Neural progenitor cell (in vitro differentiated cells): ENCODE results near the gene ABHD5. TPM values are rescaled to one million over a fixed set of nuclear protein-coding genes. Genes with fewer than 3 reads are reported as not detected.

Experiments used
- DNase-seq: peaks from one replicate; pipeline ENCODE4 v3.0.0-alpha.2; 2016; ENCODE audit warnings: low spot score
- H2AFZ ChIP-seq: fragments of 200-600 bp; sonication (generic); replicated peaks from 2 replicates; pipeline ENCODE4 v1.6.1; 2016; ENCODE audit warnings: antibody characterized with exemption
- H3F3A ChIP-seq: fragments of 200-600 bp; sonication (generic); 2 replicates; pipeline ENCODE4 v1.6.1; 2016; ENCODE audit warnings: antibody characterized with exemption, low read depth
- H3K27ac ChIP-seq: fragments of 200-600 bp; sonication (generic); 2 replicates; pipeline ENCODE4 v1.5.1; 2016; ENCODE audit warnings: mild to moderate bottlenecking
- H3K27me3 ChIP-seq: fragments of 200-600 bp; sonication (generic); 2 replicates; pipeline ENCODE4 v1.6.1; 2016; ENCODE audit warnings: mild to moderate bottlenecking, moderate library complexity
- H3K36me3 ChIP-seq: fragments of 200-600 bp; sonication (generic); 2 replicates; pipeline ENCODE4 v1.5.1; 2016
- H3K4me1 ChIP-seq: fragments of 200-600 bp; sonication (generic); 2 replicates; pipeline ENCODE4 v1.6.1; 2016; ENCODE audit warnings: mixed run types
- H3K4me2 ChIP-seq: fragments of 200-600 bp; sonication (generic); 2 replicates; pipeline ENCODE4 v1.6.1; 2016
- H3K4me3 ChIP-seq: fragments of 200-600 bp; sonication (generic); 2 replicates; pipeline ENCODE4 v1.5.1; 2016
- H3K79me2 ChIP-seq: fragments of 200-600 bp; sonication (generic); 2 replicates; pipeline ENCODE4 v1.6.1; 2016; ENCODE audit warnings: low read depth
- H3K9ac ChIP-seq: fragments of 200-600 bp; sonication (generic); 2 replicates; pipeline ENCODE4 v1.6.1; 2016
- H3K9me3 ChIP-seq: fragments of 200-600 bp; sonication (generic); 2 replicates; pipeline ENCODE4 v1.5.1; 2016; ENCODE audit warnings: low read depth
- H4K20me1 ChIP-seq: fragments of 200-600 bp; sonication (generic); 2 replicates; pipeline ENCODE4 v1.6.1; 2016; ENCODE audit warnings: low read depth
- H3K27ac Mint-ChIP-seq: 3 replicates; pipeline ENCODE4 v1.8.0; 2021; ENCODE audit warnings: mixed read lengths
- H3K27me3 Mint-ChIP-seq: 2 replicates; pipeline ENCODE4 v1.8.0; 2022; ENCODE audit warnings: low read depth, mild to moderate bottlenecking, inconsistent platforms, moderate library complexity, mixed read lengths; ENCODE audit not compliant: insufficient read depth
- H3K36me3 Mint-ChIP-seq: 3 replicates; pipeline ENCODE4 v1.8.0; 2021; ENCODE audit warnings: mixed read lengths
- H3K4me1 Mint-ChIP-seq: 3 replicates; pipeline ENCODE4 v1.8.0; 2021; ENCODE audit warnings: mixed read lengths
- H3K4me3 Mint-ChIP-seq: 3 replicates; pipeline ENCODE4 v1.8.0; 2021; ENCODE audit warnings: mild to moderate bottlenecking, moderate library complexity, mixed read lengths
- H3K9me3 Mint-ChIP-seq: 3 replicates; pipeline ENCODE4 v1.8.0; 2020; ENCODE audit warnings: mixed read lengths
- EZH2 ChIP-seq: fragments of 200-600 bp; sonication (generic); IDR thresholded peaks from 2 replicates; pipeline ENCODE4 v1.6.1; 2017; ENCODE audit warnings: antibody characterized with exemption, mild to moderate bottlenecking, moderate library complexity
- EZH2phosphoT487 ChIP-seq: fragments of 200-600 bp; sonication (generic); IDR thresholded peaks from 2 replicates; pipeline ENCODE4 v1.6.1; 2017; ENCODE audit warnings: antibody characterized with exemption
- total RNA-seq: library from RNA; depleted of rRNA; stranded (reverse); fragments of >200 nt; gene quantifications from 2 replicates; pipeline ENCODE4 v1.2.3, GENCODE V29; 2015; ENCODE audit warnings: low replicate concordance
- TF ChIP-seq, protein P1 (sequence below): fragments of 200-600 bp; sonication (generic); IDR thresholded peaks from 2 replicates; pipeline ENCODE4 v1.5.1; 2017; ENCODE audit warnings: antibody characterized with exemption, mild to moderate bottlenecking

Gene ABHD5
- total RNA-seq, 1 donor from 2014 or later = 9.1 TPM

- TF ChIP-seq EZH2phosphoT487 = no peak
- H4K20me1 ChIP-seq = no peaks in the 10 kb centered on the region
- Mint-ChIP-seq H3K9me3 (no peaks in the 10 kb centered on the region), H3K27me3 (no peaks in the 10 kb centered on the region), H3K4me1 (no peaks in the 10 kb centered on the region), H3K4me3 (no peak overlapping the region), H3K27ac (no peak overlapping the region), H3K36me3 (peaks cover 1% of the 10 kb centered on the region)
- no peaks in the 10 kb centered on the region for H3K27me3 ChIP-seq
- no peaks in the 10 kb centered on the region for H3K36me3 ChIP-seq
- no peaks in the 10 kb centered on the region for H3K79me2 ChIP-seq
- no peak overlapping the region for H3K27ac ChIP-seq
- H3K4me3 ChIP-seq = no peak overlapping the region
- no peak overlapping the region for H3K9ac ChIP-seq
- no peaks in the 10 kb centered on the region for H3K4me1 ChIP-seq
- no peaks in the 10 kb centered on the region for H3F3A ChIP-seq
- H3K4me2 ChIP-seq = no peak overlapping the region
- H3K9me3 ChIP-seq = no peaks in the 10 kb centered on the region
- no peak overlapping the region for H2AFZ ChIP-seq
- DNase-seq = no peak
Observed at GRCh38 chr3:43707998-43708397, 17.3 kb downstream of the ABHD5 start.

- no peaks in the 10 kb centered on the region for H3K79me2 ChIP-seq
- H3F3A ChIP-seq = no peaks in the 10 kb centered on the region
- Mint-ChIP-seq H3K4me1 (no peaks in the 10 kb centered on the region), H3K36me3 (peaks cover 1% of the 10 kb centered on the region), H3K9me3 (no peaks in the 10 kb centered on the region), H3K27me3 (no peaks in the 10 kb centered on the region), H3K4me3 (no peak overlapping the region), H3K27ac (no peak overlapping the region)
- H3K4me2 ChIP-seq = no peak overlapping the region
- H2AFZ ChIP-seq = no peak overlapping the region
- no peak overlapping the region for H3K4me3 ChIP-seq
- no peak for DNase-seq
- no peak for TF ChIP-seq EZH2phosphoT487
- TF ChIP-seq, protein P1, sequence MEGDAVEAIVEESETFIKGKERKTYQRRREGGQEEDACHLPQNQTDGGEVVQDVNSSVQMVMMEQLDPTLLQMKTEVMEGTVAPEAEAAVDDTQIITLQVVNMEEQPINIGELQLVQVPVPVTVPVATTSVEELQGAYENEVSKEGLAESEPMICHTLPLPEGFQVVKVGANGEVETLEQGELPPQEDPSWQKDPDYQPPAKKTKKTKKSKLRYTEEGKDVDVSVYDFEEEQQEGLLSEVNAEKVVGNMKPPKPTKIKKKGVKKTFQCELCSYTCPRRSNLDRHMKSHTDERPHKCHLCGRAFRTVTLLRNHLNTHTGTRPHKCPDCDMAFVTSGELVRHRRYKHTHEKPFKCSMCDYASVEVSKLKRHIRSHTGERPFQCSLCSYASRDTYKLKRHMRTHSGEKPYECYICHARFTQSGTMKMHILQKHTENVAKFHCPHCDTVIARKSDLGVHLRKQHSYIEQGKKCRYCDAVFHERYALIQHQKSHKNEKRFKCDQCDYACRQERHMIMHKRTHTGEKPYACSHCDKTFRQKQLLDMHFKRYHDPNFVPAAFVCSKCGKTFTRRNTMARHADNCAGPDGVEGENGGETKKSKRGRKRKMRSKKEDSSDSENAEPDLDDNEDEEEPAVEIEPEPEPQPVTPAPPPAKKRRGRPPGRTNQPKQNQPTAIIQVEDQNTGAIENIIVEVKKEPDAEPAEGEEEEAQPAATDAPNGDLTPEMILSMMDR = no peak
- no peak for TF ChIP-seq EZH2
- H3K4me1 ChIP-seq = no peaks in the 10 kb centered on the region
- H3K9ac ChIP-seq = no peak overlapping the region
- no peaks in the 10 kb centered on the region for H3K27me3 ChIP-seq
- no peaks in the 10 kb centered on the region for H3K9me3 ChIP-seq
- H4K20me1 ChIP-seq = no peaks in the 10 kb centered on the region
- no peaks in the 10 kb centered on the region for H3K36me3 ChIP-seq
- H3K27ac ChIP-seq = no peak overlapping the region
Observed at GRCh38 chr3:43709022-43709421, 18.3 kb downstream of the ABHD5 start.

DNA sequence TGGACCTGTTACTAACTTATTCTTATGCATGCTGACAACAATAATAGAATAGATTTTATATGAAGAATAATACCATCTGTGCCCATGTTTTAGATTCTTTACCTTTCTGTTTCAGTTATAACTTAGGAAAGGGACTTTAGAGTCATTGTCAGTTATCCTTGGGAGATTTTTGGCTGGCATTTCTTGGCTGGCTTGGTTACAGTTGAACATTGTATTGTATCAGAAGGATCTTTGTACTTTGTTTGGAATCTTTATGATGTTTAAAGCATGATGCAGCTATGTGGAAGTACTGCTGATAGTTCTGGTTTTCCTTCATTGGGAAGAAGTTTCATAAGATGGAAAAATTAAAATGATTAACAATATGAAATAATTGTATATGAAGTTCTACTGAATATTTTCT, 19.9 kb downstream of the ABHD5 start:
- no peaks in the 10 kb centered on the region for H3K4me1 Mint-ChIP-seq
- TF ChIP-seq EZH2 = no peak
- TF ChIP-seq, protein P1 = no peak
- TF ChIP-seq EZH2phosphoT487 = no peak
- Histone ChIP-seq H3K36me3 (no peaks in the 10 kb centered on the region), H3K4me1 (no peaks in the 10 kb centered on the region), H3K27me3 (no peaks in the 10 kb centered on the region), H3K9ac (no peak overlapping the region), H3K4me2 (no peak overlapping the region), H3K79me2 (no peaks in the 10 kb centered on the region), H4K20me1 (no peaks in the 10 kb centered on the region), H3K9me3 (no peaks in the 10 kb centered on the region), H3K27ac (no peak overlapping the region), H3K4me3 (no peak overlapping the region), H2AFZ (no peak overlapping the region), H3F3A (no peaks in the 10 kb centered on the region)
- DNase-seq = no peak
- H3K36me3 Mint-ChIP-seq = peaks cover 1% of the 10 kb centered on the region
- H3K4me3 Mint-ChIP-seq = no peak overlapping the region
- no peaks in the 10 kb centered on the region for H3K27me3 Mint-ChIP-seq
- no peak overlapping the region for H3K27ac Mint-ChIP-seq
- no peaks in the 10 kb centered on the region for H3K9me3 Mint-ChIP-seq

DNA sequence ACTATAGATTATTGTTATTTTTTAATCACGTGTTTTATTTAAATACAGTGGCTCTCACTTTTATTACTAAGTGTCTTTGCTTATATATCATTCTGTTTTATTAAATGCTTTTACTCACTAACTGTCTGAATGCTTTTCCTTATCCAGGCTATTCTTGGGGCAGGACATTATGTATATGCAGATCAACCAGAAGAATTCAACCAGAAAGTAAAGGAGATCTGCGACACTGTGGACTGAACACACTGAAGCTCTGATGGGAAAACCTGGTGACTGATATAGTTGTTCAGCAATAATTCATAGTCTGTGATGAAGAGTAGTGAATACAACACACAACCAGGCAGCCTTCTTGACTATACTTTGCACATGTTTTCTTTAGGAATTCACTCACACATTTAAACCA, 27.6 kb downstream of the ABHD5 start:
- no peak overlapping the region for H3K27ac Mint-ChIP-seq
- no peaks in the 10 kb centered on the region for H3K9me3 ChIP-seq
- H3F3A ChIP-seq = no peaks in the 10 kb centered on the region
- no peak overlapping the region for H3K4me3 ChIP-seq
- H4K20me1 ChIP-seq = no peaks in the 10 kb centered on the region
- no peaks in the 10 kb centered on the region for H3K4me1 Mint-ChIP-seq
- H3K79me2 ChIP-seq = no peaks in the 10 kb centered on the region
- no peak for TF ChIP-seq EZH2
- no peak for TF ChIP-seq EZH2phosphoT487
- TF ChIP-seq, protein P1 = no peak
- peaks cover 4% of the 10 kb centered on the region for H3K36me3 Mint-ChIP-seq
- H3K27me3 Mint-ChIP-seq = no peaks in the 10 kb centered on the region
- H3K4me3 Mint-ChIP-seq = no peak overlapping the region
- no peaks in the 10 kb centered on the region for H3K9me3 Mint-ChIP-seq
- no peaks in the 10 kb centered on the region for H3K36me3 ChIP-seq
- H3K9ac ChIP-seq = no peak overlapping the region
- H2AFZ ChIP-seq = no peak overlapping the region
- no peak overlapping the region for H3K4me2 ChIP-seq
- H3K27ac ChIP-seq = no peak overlapping the region
- H3K27me3 ChIP-seq = no peaks in the 10 kb centered on the region
- H3K4me1 ChIP-seq = no peaks in the 10 kb centered on the region
- no peak for DNase-seq
